Stimulated activated CD4-positive, alpha-beta T cell treated with anti-CD3 and anti-CD28 coated beads, TNF-alpha, amount 100 ng/mL, for 48 hours (primary cell): ENCODE measurements around the gene PLXNA2.

Experiments
- DNase-seq, 3 donors: peaks; one replicate each; pipeline ENCODE4 v3.0.0-alpha.2; 2020; ENCODE audit warnings: low read depth in 3 of 3

PLXNA2 gene

DNA sequence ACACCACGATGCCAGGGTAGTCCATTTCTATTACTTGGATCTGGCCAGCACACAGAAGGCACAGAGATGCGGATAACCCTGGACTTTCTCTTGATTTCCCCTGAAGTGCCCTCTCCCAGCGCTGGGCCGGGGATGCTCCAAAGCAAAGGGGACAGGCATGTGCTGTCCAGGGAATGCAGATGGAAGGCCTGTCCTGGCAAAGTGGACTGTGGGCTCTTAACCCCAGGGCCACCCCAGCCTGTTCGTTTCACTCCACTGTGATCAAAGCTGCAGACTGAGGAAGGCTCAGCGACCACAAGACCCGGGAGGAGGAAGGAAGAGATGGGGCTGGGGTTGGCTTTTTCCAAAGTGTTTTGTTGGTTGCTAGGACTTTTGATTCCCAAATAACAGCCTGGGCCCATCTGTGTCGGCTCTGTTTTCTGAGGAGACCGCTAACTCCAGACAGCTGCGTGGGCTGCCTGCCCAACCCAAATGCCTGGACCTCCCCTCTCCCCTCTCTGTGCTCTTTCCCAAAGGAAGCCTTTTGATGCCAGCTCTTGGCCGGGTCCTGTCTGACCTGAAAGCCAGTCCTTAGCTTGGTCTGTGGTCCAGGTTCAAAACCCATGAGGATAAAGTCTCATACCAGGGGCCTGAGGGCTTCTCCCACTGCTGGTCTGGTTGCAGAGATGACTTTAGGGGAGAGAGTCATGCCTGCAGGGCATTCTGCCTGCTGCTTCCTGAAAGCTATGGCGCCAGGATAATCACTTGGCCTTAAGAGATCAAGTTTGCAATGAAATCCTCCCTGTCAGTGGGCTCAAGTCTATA lies 213.7 kb downstream of the PLXNA2 start:
- DNase-seq, result no peak

DNA sequence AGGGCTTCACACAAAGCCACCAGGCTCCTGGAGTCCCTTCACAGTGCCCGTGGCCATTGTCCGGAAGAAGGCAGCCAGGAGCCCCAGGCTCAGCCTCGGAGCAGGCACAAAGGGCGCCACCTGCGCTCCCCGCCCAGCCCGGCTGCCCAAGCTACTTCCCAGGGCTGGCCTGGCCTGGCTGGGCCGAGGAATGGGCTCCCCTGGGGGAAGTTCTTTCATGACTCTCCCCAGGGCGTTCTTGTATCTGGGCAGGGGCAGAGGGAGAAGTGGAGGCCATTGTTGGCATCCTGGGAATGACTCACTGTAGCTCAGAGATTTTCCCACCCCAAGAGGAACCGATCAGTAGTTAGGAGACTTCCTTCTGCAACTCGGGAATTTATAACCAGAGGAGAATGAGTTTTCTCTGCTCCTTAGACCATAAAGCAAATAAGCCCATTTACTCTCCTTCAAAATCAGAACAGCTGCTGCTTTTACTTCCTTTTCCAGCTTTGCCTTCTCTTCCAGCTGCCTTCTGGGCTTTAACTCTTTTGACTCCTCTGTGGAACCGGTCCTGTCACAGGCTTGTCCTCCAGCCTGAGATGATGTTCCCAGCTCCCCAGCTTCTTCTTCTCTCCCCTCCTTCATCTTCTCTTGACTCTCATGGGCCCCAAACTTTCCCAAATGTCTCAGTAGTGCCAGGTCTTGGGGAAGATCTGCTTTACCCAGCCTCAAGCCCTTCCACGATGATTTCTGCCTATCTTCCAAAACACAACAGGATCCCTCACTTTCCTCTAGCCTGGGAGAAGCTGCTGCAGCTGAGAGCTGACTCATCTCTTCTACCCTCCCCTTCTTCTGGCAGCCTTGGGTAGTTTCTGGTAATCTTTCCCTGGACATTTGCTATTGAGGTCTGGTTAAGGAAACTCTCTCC lies 214.6 kb downstream of the PLXNA2 start:
- DNase-seq, result no peak

DNA sequence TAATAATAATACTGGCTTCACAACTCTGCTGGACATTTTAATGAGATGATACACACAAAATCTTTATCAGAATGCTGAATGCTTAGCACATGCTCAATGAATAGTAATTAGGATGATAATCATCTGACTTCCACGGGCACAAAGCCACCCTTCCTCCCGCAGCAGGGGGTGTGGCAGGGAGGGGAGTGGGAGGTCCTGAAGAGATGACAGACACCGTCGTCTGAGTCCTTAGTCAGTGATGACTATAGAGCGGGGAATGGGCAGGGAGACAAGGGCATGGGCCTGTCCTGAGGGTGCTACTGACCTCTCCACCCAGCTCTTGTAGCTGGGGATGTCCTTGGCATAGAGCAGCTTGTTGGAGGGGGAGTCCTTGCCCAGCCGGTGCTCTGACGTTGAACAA lies 215.7 kb downstream of the PLXNA2 start:
- no peak for DNase-seq

DNA sequence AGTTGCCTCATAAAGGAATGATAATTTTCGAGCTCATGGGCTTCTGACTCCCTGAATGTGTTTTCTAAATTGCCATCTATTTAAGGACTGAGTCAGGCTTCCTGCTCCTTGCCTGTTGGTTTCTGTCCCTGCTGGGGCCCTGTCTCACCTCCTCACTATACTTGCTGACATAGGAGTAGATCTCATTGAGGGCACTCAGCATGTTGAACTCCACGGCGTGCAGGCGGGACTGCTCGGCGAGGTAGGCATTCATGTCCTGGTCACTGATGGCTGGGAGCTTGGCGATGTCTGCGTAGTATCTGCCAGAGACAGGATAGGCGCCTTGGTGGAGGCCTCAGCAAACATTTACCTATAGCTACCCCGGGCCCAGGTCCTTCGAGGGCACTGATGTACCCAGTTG lies 216.3 kb downstream of the PLXNA2 start:
- no peak for DNase-seq

DNA sequence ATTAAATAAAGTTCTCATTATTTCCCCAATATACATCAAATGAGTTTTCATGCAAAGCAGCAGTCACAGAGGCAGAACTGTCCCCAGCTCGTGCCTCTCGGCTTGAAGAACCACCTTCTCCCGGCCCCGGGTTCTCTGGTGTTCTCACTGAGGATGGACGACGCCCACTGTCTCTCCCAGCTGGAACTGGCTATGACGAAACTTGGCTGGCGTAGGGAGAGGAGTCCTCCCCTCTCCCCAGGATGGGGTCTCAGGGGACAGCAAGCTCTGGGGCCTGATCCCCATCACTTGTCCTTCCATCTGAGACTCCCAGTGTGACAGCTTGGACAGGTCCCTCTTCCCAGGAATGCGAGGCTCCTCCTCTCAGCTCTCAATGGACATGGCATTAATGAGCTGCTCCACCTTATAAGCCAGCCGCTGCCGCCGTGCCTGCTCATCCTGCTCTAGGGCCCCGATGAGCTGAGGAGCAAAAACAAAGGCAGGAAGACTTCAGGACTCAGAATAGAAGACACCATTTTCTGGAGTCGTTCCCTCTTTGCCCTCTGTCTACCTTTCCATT lies 217.2 kb downstream of the PLXNA2 start:
- DNase-seq, result no peak

DNA sequence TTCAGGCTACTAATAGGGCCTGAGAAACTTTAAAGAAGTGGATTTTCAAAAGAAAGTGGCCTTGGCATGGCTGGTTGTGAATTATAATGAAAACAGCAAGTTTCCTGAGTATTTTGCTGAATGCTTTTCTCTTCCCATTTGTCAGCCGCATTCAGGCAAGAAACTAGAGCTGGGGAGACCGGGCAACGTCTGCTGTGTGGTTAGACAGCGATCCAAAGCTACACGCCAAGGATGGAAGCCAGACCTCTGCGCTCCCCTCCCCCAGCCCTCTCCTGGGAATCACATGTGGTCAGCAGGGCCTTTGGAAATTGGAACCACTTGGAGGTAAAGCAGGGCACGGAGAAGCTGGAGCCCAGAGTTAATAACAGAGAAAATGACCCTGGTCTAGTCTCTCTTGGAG lies 219.2 kb downstream of the PLXNA2 start:
- no peak for DNase-seq

DNA sequence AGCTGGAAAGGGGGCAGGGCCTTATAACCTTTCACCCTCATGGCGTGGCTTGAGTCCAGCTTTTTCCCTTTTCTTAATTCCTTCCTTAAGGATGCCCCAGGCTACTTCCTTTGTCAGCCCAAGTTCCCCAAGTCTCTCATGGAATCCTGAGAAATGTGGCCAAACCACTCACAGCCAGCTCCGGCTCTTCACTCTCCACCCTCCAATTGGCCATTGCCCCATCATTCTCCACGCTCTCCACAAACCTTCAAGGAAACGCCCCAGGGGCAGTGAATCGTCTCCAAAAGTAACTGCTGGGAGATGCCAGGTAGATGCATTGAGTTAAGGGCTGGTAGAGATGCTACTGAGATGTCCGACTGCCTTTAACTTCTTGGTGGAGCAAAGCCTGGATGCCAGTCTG lies 219.8 kb downstream of the PLXNA2 start:
- no peak for DNase-seq

DNA sequence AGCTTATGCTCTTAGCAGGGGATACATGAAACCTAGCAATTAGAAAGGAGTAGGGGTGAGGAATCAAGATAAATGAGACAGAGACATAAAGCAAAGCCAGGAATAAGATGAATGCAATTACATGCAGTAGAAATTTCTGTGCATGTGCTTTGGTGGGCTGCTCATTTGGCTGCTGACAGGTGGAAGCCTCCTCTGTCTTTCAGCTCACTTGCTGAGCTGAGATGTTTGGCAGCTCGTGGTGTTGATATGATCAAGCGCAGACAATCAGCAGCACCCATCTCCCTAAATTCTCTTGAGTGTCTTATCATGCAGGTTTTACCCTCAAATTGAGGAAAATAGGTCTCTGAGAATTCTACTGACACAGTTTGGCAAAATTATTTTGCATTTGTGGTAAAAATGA lies 224.9 kb downstream of the PLXNA2 start:
- DNase-seq, result no peak

DNA sequence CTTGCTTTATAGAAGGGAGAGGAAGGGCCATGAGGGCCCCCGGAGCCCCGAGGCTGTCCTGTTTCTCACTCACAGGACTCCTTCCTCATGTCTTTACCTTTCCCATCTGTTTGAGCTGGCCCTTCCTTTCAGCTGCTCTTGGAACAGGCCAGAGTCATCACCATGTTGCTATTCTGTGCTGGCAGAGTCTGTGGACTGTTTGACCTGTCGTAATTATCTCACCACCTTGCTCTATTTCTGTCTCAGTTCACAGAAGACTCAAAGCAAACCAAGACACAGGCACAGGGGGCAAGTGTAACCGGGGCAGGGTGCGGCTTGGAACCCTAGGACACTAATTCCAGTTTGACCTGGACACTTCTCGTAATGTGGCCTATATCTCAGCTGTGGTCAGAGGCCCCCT lies 228.9 kb downstream of the PLXNA2 start:
- DNase-seq, result no peak

DNA sequence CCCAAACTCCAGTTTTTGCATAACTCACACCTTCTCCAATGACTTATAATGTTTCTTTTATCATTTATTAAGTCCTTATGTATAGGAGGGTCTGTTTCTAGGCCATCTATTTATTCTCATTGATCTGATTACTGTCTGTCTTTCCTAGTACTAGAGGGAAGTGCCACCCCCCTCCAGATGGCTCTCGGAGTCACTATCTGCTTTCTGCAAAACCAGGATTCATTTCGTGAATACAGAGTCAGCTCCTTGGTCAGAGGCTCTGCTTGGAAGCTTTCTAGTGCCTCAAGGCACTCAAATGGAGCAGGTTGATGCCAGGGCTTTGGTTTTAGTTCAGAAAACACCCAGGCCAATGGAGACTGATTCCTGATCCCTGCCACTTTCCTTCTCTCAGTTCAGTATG lies 231.0 kb downstream of the PLXNA2 start:
- no peak for DNase-seq

DNA sequence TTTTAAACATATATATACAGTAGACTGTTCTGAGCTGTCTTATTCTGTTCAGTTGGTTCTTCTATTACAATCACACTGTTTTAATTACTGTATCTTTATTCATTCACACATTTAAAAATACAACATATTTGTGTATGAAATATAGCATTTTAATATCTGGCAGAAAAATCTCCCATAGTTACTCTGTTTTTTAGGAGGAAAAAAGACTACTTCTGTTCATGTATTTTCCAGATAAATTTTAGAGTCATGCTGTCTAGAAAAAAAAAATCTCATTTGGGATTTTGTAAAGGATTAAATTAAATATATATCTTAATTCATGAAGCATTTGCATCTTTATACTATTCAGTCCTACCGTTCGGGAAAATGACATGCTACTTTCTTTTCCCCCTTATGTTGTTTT lies 231.5 kb downstream of the PLXNA2 start:
- no peak for DNase-seq

DNA sequence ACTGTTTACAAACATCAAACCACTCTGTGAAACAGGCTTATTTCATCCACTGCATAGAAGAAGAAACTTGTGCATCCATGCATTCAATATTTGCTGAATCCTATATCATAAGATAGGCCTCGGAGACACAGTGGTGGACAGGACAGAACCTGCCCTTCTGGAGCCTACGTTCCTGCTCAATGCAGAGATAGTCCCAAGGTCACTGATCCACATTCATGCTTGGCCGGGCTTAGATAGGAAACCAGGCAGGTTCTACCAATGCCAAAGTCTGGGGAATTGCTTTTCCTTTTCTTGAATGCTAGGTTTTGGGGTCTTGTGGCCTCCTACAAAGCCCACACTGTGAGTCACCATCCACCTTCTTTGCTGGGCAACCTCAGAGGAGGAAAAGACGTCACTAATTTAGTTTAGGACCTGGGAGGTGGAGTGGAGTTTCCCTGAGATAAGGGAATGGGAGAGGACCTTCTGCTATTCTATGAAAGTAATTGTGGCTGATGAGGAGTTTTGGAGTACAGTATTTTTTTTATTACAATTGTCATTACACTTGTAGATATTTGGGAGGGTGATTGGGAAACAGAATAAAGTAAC lies 233.6 kb downstream of the PLXNA2 start:
- no peak for DNase-seq

DNA sequence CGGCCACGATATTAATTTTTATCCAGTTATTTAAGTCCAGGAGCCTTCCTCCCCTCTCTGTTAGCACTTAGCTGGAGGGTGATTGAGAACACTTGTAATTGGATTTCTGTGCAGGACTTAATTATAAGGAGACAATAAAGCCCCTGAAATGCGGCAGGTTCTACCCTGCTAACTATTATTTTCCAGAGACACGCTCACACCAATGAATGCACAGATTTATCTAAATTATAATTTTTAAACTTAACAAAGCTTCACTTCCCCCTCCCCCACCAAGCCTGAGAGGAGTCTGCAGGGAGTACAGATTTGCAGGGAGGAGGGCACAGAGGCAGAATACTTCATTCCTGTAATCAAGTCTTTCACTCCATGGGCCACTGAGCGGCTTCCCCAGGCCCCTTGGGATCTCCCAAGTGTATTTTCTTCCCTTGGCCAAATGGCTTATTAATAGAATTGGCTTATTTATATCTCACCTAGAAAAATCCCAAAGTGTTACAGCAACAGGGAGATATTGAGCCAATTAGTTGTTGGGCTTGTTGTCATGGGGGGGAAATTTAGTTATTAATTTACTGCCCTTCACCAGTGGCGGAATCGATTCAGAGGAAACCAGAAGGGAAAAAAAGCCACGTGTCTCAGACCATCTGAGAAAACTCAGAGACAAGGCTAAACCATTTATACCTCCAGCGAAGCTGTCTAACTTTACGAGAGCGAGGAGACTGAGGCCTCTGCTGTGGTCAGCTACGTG lies 234.3 kb downstream of the PLXNA2 start:
- DNase-seq, result no peak

DNA sequence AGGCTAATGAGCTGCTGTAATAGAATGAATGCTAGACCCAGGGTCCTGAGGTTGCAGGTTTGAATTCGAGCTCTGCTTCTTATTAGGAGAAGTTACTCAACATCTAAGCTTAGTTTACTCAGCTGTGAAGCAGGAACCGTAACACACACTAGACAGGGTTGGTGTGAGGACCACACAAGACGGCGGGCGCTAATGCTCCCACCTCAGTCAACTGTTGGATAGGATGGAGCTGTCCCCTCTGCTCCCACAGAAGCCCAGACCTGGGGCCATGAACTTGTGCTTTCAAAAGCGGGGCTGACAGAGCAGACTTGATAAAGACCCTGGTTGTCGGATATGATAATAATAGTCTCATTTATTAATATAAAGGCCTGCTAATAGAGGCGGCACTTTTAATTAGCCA lies 234.9 kb downstream of the PLXNA2 start:
- DNase-seq, result no peak

DNA sequence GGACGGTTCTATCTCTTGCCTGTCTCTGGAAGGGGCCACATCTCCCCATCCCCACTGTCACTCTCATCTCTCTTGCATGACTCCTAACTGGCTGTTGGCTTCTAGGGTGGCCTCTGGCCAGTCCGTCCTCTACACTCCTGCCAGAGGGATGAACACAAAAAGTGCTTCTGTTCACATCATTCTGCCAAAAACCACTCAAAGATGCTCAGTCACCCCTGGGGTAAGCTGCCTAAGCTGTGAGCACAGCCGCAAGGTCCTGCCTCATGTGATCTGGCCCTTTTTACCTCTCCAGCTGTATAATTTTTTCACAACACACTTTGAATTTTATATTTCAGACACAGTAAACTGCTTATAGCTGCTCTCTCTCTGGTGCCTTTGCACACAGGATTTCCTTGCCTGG lies 235.7 kb downstream of the PLXNA2 start:
- no peak for DNase-seq

DNA sequence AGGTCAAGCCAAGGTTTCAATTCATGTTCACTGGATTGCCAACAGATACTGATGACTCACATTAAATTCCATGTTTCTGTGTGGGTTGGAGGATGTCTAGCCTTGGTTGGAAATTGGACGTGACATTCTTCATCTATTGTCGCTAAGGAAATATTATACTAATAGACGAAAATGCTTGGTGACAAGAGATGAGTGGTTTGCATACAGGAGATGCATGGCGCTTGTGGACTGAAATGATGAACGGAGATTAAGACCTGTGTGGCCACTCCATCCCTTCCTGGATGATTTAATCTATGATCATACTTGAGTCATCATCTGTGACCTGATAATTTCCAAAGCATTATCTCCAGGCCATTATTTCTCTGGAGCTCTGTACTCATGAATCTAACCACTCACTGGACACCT lies 236.2 kb downstream of the PLXNA2 start:
- no peak for DNase-seq

DNA sequence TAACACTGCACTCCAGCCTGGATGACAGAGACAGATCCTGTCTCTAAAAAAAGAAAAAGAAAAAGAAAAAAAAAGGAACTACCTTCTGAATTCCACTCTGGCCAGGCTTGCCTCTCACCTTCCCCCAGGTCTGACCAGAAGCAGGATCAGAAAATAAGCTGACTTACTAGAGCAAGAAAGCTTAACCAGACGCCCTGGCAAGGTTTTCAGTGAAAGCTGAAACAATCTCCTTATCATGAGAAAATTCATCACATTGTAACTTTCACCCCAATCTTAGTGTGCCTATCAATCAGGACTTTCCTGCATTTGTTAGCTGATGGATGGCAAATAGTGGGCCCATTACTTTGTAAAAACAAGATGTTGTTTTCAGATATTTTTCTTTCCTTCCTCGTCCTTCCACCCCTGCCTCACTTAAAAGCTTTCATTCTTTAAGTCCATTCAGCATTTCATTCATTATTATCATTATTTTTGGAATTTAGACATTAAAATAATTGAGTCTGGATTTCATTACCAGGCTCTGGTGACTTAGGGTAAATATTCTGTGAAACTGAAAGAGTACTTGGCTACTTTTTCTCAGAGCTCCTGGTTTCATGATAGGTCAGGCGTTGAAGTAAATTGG lies 236.8 kb downstream of the PLXNA2 start:
- no peak for DNase-seq

DNA sequence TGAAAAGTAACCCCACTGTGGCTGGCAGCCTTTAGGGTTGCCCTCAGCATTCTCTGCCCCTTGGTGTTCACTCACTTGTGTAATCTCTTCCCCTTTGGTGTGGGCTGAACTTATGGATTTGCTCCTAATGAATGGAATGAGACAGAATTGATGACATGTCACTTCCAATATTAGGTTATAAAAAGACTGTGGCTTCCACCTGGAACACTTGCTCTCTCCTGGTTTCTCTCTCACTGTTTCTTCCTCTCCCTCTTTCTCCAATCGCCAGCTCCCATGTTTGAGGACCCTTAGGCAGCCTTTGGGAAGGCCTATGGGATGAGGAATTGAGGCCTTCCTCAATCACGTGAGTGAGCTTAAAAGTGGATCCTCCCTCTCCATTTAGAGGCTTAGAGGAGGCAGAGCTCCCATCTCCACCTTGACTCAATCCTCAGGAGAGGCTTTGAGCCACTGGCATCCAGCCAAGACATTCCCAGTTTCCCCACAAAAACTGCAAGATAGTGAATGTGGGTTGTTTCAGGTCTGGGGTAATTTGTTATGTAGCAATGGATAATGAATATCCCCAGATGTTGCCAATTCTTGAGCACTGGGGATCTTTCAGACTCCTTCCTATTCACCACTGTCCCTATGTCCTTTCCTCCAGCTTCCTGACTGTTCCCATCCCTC lies 237.8 kb downstream of the PLXNA2 start:
- DNase-seq, result no peak

DNA sequence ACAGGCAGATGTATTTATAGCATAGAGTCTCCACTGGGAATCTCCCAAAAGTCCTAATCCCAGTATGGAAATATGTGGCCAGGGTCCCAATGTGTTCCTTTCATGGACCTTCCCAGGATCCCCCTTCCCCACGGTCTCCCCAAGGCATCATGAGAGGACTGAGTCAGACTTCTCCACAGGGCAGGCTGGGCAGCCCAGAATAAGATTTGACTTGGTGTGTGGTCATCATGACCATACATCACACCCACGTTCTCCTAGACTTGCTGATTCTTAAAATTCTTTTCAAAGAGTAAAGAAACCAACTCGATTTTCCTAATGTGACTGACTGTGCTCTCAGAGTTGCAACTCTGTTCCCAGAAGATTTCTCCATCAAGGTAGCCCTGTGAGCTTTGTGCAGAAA lies 239.3 kb downstream of the PLXNA2 start:
- no peak for DNase-seq

DNA sequence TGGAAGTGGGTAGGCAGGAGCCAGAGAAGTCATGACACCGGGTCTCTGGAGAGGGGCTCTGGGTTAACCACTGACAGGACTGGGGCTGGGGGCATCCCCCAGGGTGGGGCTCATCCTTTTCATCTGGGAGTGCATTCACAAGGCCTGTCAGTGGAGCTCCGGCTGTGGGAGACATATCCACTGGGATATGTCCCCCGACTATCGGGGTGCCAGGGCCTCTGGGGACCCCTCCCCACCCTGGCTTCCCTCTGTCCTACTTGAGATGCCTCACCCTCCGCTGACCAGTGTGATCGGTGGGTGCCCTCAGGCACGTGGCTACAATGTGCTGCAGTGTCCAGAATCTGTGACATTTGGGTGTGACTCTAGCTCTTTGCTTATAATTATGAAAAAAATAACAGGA lies 240.9 kb downstream of the PLXNA2 start:
- no peak for DNase-seq

DNA sequence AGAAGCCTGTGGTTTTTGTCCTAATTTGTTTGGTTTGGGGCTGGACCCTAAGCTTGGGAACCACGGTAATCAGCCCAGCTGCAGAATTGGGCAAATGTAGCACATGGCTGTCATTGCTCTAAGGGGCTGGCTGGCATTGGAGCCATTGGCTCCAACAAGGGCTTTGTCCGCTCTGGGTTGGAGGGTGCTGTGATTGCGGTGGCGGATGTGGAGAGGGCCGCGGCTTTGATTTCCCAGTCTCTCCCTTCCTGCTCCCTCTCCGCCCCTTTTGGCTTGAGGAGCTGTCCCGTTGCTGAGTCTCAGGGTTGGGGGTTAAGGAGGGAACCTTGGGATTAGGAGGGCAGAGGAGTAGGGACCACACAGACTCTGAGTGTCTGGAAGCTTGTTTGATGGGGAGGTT lies 241.5 kb downstream of the PLXNA2 start:
- no peak for DNase-seq
